NCI-H2081 (cell line): Measurements from ENCODE around the gene NOC2L.

ENCODE experiments used
- DNase-seq, 2 experiments: peaks; one replicate each; lab custom pipeline; 2025; lab: John Stamatoyannopoulos, UW

Gene NOC2L

DNA sequence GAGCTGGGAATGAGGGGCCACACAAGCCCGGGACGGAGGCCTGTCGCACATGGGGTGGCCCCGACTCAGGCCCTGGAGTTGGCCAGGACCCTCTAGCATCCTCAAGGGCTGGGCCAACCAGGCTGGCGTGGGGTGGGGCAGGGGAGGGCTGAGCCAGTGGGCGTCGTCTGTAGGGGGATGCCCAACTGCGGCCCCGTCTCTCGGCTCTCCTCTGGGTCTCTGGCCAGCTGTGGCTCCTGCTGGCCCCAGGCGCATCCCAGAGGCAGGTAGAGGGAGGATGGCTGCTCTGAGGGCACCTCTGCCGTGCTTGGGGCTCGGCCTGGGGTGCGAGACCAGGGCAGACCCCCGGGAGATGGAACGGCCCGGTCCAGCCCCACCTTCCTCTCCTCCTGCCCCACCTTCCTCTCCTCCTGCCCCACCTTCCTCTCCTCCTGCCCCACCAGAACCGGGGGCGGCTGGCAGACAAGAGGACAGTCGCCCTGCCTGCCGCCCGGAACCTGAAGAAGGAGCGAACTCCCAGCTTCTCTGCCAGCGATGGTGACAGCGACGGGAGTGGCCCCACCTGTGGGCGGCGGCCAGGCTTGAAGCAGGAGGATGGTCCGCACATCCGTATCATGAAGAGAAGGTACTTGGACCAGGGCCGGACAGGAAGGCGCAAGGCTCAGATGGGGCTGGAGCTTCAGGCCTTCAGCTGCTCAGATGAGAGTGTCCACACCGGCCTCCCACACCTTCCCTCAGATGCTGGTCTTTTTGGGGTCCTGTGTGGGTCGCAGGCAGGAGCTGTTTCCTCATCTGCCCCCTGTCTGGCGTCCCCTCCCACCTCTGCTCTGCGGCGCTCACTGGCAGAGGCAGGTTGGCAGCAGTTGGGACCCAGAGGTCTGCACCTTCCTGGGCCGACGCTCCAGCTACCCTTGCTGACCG lies 29.1 kb downstream of the NOC2L start:
- DNase-seq, result no peak

GRCh38 chr1:928825-929661 lies 30.0 kb downstream of the NOC2L start:
- no peak for DNase-seq

GRCh38 chr1:927748-928147 lies 31.3 kb downstream of the NOC2L start:
- DNase-seq, result no peak

DNA sequence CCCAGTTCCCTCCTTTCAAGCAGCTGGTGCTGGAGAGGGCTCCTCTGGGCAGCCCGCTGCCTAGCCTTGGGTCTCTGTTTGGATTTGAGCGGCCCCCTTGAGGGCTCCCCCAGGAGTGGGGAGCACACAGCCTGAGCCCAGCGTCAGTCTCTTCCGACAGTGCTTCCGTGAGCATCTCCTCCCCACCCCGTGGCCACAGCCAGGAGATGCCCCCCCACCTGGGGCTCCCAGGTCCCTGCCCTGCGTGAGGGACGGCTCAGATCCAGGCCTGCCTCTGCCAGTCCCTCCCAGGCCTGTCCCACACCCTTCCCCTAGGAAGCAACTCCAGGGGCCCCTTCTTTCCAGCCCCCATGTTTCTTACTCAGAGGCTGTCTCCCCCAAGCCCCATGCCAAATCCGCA lies 31.8 kb downstream of the NOC2L start:
- no peak for DNase-seq

DNA sequence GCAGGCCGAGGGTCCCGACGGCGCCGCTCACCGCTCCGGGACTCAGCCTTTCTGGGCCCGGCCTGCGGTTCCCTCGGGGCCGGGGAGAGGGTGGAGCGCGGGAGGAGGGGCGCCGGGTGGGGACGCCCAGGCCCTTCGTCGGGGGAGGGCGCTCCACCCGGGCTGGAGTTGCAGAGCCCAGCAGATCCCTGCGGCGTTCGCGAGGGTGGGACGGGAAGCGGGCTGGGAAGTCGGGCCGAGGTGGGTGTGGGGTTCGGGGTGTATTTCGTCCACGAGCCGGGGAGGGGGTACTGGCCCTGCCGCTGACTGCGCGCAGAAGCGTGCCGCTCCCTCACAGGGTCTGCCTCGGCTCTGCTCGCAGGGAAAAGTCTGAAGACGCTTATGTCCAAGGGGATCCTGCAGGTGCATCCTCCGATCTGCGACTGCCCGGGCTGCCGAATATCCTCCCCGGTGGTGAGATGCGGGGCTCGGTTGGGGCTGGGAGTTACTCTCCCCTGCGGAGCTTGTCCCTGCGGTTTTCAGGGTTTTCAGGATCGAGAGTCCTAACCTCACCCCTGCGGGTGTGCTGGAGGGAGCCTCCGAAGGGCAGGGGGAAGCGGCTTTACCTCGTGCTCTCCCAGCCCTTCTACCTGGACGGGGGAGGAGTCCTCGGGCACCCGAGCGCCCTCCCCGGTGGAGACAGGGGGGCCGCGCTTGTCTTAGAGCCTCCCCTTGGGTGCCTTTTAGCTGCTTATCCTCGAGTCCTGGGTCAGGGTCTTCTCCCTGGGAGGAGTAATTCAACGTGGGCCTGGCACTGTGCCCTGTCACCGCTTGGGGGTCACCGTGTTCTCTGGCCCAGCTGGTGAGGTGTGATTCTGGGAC lies 33.3 kb downstream of the NOC2L start:
- DNase-seq, result peak in 1 of 2 experiments; percentile 25

DNA sequence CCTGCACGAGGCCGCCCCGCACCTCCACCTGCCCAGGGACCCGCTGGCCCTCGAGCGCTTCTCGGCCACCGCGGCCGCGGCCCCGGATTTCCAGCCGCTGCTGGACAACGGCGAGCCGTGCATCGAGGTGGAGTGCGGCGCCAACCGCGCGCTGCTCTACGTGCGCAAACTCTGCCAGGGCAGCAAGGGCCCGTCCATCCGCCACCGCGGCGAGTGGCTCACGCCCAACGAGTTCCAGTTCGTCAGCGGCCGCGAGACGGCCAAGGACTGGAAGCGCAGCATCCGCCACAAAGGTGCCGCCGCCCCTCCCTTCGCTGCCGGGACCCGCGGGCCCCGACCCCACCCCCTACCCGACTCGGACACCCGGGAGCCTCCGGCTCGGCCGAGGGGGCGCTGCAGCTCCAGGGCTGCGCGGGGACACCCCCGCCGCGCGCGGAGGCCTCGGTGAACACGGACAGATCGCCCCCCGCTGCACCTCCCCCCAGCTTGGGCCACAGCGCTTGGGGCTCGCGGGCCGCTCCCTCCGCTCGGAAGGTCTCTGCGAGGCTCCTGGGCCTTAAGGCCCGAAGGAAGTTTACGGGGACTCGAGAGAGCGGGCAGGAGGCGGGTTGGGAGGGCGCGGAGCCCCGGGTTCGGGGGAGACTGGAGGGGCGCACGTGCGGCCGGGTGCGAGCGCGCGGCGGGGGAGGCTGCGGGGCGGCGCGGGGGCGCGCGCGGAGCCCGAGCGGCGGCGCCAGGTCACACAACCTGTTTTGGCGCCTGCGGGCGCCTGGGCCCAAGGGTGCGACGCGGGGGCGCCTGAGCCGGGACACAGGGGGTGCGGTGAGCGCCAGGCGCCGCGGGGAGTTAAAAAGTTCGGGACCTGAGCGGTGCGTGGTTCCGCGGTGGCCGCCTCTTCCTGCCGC lies 34.1 kb downstream of the NOC2L start:
- peak in 1 of 2 experiments; percentile 21 for DNase-seq

GRCh38 chr1:923991-924655 lies 34.9 kb downstream of the NOC2L start:
- no peak for DNase-seq

DNA sequence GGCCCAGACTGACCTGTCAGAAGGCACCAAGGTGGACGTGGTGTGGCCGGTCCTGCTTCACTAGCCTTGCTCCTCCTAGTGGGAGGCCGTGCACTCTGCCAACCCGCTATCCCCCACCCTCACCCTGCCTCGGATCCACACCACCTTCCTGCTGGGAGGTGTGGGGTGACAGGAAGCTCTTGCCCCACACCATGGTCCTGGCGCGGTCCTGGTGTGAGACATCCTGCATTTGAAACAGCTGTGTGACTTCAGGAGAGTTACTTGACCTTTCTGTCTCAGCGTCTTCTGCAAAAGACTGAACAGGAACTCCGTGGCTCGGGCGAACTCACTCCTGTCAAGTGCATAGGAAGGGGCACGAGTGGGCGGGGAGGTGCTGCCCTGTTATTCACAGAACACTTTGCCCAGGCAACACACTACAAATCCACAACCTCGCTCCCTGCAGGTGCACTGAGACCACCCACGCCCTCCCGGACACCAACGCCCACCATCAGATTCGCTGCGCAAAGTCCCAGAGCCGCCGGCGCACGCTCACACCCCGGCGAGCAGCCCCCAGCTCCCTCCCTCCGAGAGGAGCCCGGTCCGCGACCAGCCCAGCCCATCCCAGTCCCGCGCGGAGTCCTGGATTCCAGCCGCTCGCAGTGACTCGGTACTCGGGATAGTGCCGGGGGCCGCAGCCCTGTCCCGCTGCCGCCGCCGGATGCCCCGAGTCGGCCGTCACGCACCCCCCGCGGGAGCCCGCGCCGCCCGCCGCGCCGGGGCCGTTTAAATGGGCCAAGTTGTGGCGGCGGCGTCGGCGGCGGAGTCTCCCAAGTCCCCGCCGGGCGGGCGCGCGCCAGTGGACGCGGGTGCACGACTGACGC lies 35.7 kb downstream of the NOC2L start, which contains the start of gene SAMD11:
TSS of gene SAMD11 (plus strand) at position 793 of the 860 bp plus-strand sequence. CDS start 509 bp downstream, outside the sequence.
- peak in 1 of 2 experiments; percentile 79 for DNase-seq

GRCh38 chr1:921011-921837 lies 37.8 kb downstream of the NOC2L start:
- peak; percentile 62 to 80 for DNase-seq

DNA sequence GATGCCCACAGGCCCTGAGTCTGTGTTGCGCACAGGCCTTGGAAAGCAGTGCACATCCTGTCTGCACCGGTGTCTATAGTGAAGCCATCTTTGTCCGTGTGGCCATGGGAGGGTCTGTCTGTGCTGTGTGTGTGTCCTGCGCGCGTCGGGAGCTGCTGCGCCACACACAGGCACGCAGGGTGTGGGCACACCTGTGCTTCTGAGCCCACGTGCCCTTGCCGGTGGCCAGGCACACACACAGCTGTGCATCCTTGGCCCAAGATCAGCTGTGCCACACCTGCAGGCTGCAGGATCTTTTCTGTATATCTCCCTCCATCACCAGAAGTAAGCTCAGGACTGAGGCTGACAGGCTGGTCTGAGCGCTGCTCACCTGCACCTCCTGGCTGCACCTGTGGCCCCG lies 38.5 kb downstream of the NOC2L start:
- peak in 1 of 2 experiments; percentile 20 for DNase-seq

DNA sequence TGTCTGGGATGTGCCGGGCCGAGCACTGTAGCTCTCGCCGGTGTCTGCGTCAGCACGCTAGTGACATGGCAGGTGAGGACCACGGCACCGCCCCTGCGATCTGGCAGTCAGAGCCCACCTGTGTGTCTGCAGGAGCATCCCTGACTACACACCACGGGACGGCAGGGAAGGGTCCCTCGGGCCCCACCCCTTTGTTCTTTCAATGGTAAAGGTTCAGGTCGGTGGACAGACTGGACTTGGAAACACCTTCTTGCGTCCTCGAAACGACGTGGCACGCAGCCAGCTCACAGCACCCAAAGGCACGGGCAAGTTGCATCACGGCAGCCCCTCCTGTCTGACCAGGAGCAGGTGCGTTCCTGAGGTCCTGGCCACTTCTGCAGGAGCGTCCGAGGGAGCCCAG lies 39.0 kb downstream of the NOC2L start:
- DNase-seq, result no peak

- no peak for DNase-seq
Observed at GRCh38 chr1:919271-919872, 39.7 kb downstream of the NOC2L start.

DNA sequence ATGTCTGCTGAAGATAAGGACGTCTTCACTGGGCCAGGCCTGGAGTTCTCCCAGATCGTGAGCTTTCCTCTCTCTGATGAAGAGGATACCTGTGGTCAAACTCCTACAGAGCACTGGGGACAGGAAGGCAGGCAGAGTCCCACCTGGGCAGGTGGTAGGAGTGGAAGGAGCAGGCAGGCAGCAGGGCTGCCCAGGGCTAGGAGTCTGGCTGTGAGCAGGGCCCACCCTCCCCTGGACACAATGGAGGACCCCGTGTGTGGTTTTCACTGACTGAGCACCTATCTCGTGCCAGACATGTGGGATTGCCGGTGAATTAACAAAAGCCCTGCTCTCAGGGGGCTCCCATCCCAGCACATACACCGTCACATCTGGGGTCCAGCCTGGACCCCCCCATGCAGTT lies 40.2 kb downstream of the NOC2L start:
- DNase-seq, result no peak

- DNase-seq, result no peak
Observed at GRCh38 chr1:918353-918752, 40.7 kb downstream of the NOC2L start.

GRCh38 chr1:917466-918091 lies 41.5 kb downstream of the NOC2L start:
- no peak for DNase-seq

- DNase-seq, result no peak
Observed at GRCh38 chr1:917076-917459, 42.0 kb downstream of the NOC2L start.
